Left renal cortex interstitium (tissue), 4 donors: ENCODE measurements around the gene BHLHA15. TPM values are rescaled to one million over a fixed set of nuclear protein-coding genes. Genes with fewer than 3 reads are reported as not detected.

Experiments
- DNase-seq, 4 donors: peaks; one replicate each; pipeline ENCODE4 v3.0.0-alpha.2; 2013; ENCODE audit warnings: low read depth in 4 of 4, low spot score in 2 of 4, missing footprints in 1 of 4
- polyA plus RNA-seq, 4 donors: library from polyadenylated mRNA; unstranded; fragments of 120-200 nt; gene quantifications; one replicate each; pipeline ENCODE4 v1.2.1, GENCODE V29; 2013; ENCODE audit not compliant: insufficient read length in 4 of 4

The BHLHA15 gene
- polyA plus RNA-seq, 4 donors = 0.20 to 0.43 (median 0.32) TPM

GRCh38 chr7:98223351-98223897, 12.2 kb downstream of the BHLHA15 start:
- no peak for DNase-seq

- DNase-seq = no peak
Measured at GRCh38 chr7:98223898-98224700, 12.9 kb downstream of the BHLHA15 start.

GRCh38 chr7:98224701-98225181, 13.5 kb downstream of the BHLHA15 start:
- DNase-seq = no peak

GRCh38 chr7:98225913-98226614, 14.8 kb downstream of the BHLHA15 start:
- DNase-seq = no peak

GRCh38 chr7:98227939-98228338, 16.7 kb downstream of the BHLHA15 start:
- DNase-seq = no peak

GRCh38 chr7:98228801-98229200, 17.6 kb downstream of the BHLHA15 start:
- DNase-seq = no peak

GRCh38 chr7:98229441-98229840, 18.2 kb downstream of the BHLHA15 start:
- no peak for DNase-seq

GRCh38 chr7:98229991-98230745, 18.9 kb downstream of the BHLHA15 start:
- no peak for DNase-seq

GRCh38 chr7:98230746-98231471, 19.7 kb downstream of the BHLHA15 start:
- no peak for DNase-seq

- DNase-seq = no peak
Measured at GRCh38 chr7:98231493-98232262, 20.4 kb downstream of the BHLHA15 start.

GRCh38 chr7:98232263-98232585, 21.0 kb downstream of the BHLHA15 start:
- DNase-seq = no peak

GRCh38 chr7:98232799-98233198, 21.6 kb downstream of the BHLHA15 start:
- no peak for DNase-seq

- no peak for DNase-seq
Measured at GRCh38 chr7:98233219-98234070, 22.2 kb downstream of the BHLHA15 start.

- no peak for DNase-seq
Measured at GRCh38 chr7:98234429-98235147, 23.3 kb downstream of the BHLHA15 start.

- no peak for DNase-seq
Measured at GRCh38 chr7:98235901-98236300, 24.7 kb downstream of the BHLHA15 start.

GRCh38 chr7:98236355-98237185, 25.3 kb downstream of the BHLHA15 start:
- DNase-seq = no peak

GRCh38 chr7:98238076-98238475, 26.8 kb downstream of the BHLHA15 start:
- no peak for DNase-seq
